SK-N-SH treated with all-trans-retinoic acid at 6 μM for 48 hours (cell line): Measurements from ENCODE around the gene RAET1G.

Experiments used
- ARNTL ChIP-seq: fragments of 450-650 bp; formaldehyde crosslinking; IDR thresholded peaks from 2 replicates; pipeline ENCODE4 v1.5.0; 2020; ENCODE audit warnings: low read depth, mild to moderate bottlenecking, moderate library complexity, borderline replicate concordance
- PPARA ChIP-seq: fragments of 250-450 bp; sonication (Bioruptor Pico); IDR thresholded peaks from 2 replicates; pipeline ENCODE4 v1.5.0; 2020; ENCODE audit warnings: mild to moderate bottlenecking, borderline replicate concordance
- RARB ChIP-seq: fragments of 250-450 bp; sonication (Bioruptor Pico); IDR thresholded peaks from 2 replicates; pipeline ENCODE4 v1.8.0; 2021; ENCODE audit warnings: mild to moderate bottlenecking, moderate library complexity
- TSHZ2 ChIP-seq: fragments of 250-450 bp; sonication (Bioruptor Pico); IDR thresholded peaks from 2 replicates; pipeline ENCODE4 v1.5.0; 2020; ENCODE audit warnings: mild to moderate bottlenecking, moderate library complexity
- ZFP3 ChIP-seq: fragments of 250-450 bp; sonication (Bioruptor Pico); IDR thresholded peaks from 2 replicates; pipeline ENCODE4 v1.5.0; 2020; ENCODE audit warnings: mild to moderate bottlenecking, moderate library complexity
- ZNF70 ChIP-seq: fragments of 450-650 bp; formaldehyde crosslinking; IDR thresholded peaks from 2 replicates; pipeline ENCODE4 v1.5.0; 2020; ENCODE audit warnings: mild to moderate bottlenecking, moderate library complexity
- ZNF8 ChIP-seq: fragments of 450-650 bp; formaldehyde crosslinking; IDR thresholded peaks from 2 replicates; pipeline ENCODE4 v1.5.0; 2020; ENCODE audit warnings: mild to moderate bottlenecking, moderate library complexity
- TF ChIP-seq, protein P1 (sequence below): fragments of 250-450 bp; sonication (Bioruptor Pico); IDR thresholded peaks from 2 replicates; pipeline ENCODE4 v1.8.0; 2020; ENCODE audit warnings: mild to moderate bottlenecking, moderate library complexity, borderline replicate concordance
- TF ChIP-seq, protein P2 (sequence below): fragments of 250-450 bp; sonication (Bioruptor Pico); IDR thresholded peaks from 2 replicates; pipeline ENCODE4 v1.8.0; 2021; ENCODE audit warnings: low read depth, mild to moderate bottlenecking, moderate library complexity, borderline replicate concordance

GRCh38 chr6:149924206-149924932 lies 1.4 kb upstream of the RAET1G start:
- TF ChIP-seq, protein P1, sequence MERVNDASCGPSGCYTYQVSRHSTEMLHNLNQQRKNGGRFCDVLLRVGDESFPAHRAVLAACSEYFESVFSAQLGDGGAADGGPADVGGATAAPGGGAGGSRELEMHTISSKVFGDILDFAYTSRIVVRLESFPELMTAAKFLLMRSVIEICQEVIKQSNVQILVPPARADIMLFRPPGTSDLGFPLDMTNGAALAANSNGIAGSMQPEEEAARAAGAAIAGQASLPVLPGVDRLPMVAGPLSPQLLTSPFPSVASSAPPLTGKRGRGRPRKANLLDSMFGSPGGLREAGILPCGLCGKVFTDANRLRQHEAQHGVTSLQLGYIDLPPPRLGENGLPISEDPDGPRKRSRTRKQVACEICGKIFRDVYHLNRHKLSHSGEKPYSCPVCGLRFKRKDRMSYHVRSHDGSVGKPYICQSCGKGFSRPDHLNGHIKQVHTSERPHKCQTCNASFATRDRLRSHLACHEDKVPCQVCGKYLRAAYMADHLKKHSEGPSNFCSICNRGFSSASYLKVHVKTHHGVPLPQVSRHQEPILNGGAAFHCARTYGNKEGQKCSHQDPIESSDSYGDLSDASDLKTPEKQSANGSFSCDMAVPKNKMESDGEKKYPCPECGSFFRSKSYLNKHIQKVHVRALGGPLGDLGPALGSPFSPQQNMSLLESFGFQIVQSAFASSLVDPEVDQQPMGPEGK (CRISPR knock-in tag), result no peak
- TF ChIP-seq PPARA (no peak), ARNTL (no peak), ZFP3 (CRISPR knock-in tag) (no peak), ZNF70 (no peak), RARB (CRISPR knock-in tag) (no peak), ZNF8 (CRISPR knock-in tag) (no peak), TSHZ2 (no peak)
- TF ChIP-seq, protein P2, sequence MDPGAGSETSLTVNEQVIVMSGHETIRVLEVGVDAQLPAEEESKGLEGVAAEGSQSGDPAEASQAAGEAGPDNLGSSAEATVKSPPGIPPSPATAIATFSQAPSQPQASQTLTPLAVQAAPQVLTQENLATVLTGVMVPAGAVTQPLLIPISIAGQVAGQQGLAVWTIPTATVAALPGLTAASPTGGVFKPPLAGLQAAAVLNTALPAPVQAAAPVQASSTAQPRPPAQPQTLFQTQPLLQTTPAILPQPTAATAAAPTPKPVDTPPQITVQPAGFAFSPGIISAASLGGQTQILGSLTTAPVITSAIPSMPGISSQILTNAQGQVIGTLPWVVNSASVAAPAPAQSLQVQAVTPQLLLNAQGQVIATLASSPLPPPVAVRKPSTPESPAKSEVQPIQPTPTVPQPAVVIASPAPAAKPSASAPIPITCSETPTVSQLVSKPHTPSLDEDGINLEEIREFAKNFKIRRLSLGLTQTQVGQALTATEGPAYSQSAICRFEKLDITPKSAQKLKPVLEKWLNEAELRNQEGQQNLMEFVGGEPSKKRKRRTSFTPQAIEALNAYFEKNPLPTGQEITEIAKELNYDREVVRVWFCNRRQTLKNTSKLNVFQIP (CRISPR knock-in tag), result no peak
